ENCODE results near the gene ZNF391.
"Not testable (repeated sequence)": the region's sequence is repeated elsewhere in the genome, so short reads cannot be mapped to it uniquely, and the experiment has no call there.

The ZNF391 gene

GRCh38 chr6:27388293-27389197 lies at the start of gene ZNF391:
Gene ZNF391, plus strand, starts transcription at chr6:27388759. Its CDS starts 11,612 bp downstream, at chr6:27400371.
- peak; percentile 53 for DNase-seq (ENCODE audit: low read depth, low spot score)

GRCh38 chr6:27352850-27353249 lies 35.7 kb upstream of the ZNF391 start:
- DNase-seq (ENCODE audit: low read depth, low spot score) = no peak

DNA sequence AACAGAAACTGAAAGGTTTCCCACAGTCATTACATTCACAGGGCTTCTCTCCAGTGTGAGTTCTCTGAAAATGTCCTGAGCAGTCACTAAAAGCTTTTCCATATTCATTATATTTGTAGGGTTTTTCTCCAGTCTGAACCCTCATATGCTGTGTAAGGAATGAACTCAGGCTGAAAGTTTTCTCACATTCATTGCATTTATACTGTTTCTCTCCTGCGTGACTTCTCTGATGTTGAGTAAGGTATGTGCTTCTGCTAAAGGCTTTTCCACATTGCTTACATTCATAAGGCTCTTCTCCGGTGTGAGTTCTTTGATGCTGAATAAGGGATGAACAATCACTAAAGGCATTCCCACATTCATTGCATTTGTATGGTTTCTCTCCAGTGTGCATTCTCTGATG lies 29.8 kb upstream of the ZNF391 start:
- no peak for DNase-seq (ENCODE audit: low read depth, low spot score)

DNA sequence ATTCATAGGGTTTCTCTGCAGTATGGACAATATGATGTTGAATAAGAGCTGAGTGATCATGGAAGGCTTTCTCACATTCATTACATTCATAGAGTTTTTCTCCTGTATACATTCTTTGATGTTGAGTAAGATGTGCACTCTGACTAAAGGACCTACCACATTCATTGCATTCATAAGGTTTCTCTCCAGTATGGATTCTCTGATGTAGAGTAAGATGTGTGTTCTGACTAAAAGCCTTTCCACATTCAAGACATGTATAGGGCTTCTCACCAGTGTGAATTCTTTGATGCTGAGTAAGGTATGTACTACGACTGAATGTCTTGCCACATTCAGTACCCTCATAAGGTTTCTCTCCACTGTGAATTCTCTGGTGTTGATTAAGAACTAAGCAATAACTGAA lies 29.3 kb upstream of the ZNF391 start:
- DNase-seq (ENCODE audit: low read depth, low spot score) = no peak

- no peak for DNase-seq (ENCODE audit: low read depth, low spot score)
Measured at GRCh38 chr6:27368202-27368601, 20.4 kb upstream of the ZNF391 start.

DNA sequence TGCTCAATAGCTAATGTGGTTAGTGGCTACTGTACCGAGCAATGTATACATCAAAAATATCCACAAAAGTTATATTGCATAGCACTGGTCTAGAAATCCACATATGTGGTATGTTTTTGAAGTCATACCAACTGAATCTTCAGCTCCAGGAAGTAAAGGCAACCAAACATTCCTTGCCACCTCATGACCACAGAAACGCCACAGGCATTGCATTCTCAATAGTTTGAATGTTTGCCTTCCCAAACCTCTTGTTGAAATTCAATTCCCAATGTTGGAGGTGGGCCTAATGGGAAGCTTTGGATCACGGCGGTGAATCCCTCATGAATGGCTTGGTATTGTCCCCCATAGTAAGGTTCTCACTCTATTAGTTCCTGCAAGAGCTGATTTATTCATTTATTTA lies 18.2 kb upstream of the ZNF391 start:
- DNase-seq (ENCODE audit: low read depth, low spot score) = no peak

DNA sequence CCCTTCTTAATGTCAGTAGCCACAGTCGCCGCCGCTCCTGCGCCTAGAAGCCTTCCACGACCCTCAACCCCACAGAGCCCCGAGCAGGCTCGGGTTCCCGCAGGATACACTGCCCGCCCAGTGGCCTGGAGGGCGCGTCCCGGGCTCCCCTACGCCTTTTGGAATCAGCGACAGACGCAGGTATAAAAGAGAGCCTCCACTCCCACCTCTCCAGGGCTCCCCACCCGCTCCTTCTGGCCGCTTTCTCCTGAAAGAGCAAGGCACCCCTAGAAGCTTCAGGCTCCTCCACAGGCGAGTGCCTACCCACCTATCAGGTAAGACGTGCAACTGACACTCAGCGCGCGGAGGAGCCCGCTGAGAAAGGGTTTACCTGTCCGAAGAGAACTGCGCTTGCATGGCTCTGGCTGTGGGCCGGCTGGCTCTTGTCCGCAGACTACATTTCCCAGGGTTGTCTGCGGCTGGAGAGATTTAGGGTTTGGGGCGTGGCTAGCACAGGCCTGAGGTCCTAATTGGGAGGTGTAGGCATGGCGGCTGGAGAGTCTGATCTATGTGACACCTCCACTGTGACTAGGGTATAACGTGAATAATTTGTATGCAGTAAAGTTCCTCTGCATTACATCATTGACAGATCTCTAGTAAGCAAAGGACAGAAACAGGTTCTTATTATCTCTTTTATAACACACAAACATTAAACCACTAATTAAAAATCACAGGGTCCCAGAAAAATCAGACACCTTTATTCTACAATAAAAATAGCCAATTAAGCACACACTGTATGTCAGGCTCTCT lies 13.5 kb upstream of the ZNF391 start:
- DNase-seq (ENCODE audit: low read depth, low spot score) = peak; percentile 41

- DNase-seq (ENCODE audit: low read depth, low spot score) = no peak
Measured at GRCh38 chr6:27375613-27376079, 12.9 kb upstream of the ZNF391 start.

GRCh38 chr6:27378406-27378805 lies 10.2 kb upstream of the ZNF391 start:
- DNase-seq (ENCODE audit: low read depth, low spot score) = not testable (repeated sequence)

DNA sequence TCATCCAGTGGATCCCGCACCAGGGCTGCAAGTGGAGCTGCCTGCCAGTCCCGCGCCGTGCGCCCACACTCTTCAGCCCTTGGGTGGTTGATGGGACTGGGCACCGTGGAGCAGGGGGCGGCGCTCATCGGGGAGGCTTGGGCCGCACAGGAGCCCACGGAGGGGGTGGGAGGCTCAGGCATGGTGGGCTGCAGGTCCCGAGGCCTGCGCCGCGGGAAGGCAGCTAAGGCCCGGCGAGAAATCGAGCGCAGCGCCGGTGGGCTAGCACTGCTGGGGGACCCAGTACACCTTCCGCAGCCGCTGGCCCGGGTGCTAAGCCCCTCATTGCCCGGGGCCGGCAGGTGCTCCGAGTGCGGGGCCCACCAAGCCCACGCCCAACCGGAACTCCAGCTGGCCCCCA lies 7.6 kb upstream of the ZNF391 start:
- not testable (repeated sequence) for DNase-seq (ENCODE audit: low read depth, low spot score)

GRCh38 chr6:27383011-27383410 lies 5.5 kb upstream of the ZNF391 start:
- DNase-seq (ENCODE audit: low read depth, low spot score) = no peak

- no peak for DNase-seq (ENCODE audit: low read depth, low spot score)
Measured at GRCh38 chr6:27383481-27383880, 5.1 kb upstream of the ZNF391 start.

DNA sequence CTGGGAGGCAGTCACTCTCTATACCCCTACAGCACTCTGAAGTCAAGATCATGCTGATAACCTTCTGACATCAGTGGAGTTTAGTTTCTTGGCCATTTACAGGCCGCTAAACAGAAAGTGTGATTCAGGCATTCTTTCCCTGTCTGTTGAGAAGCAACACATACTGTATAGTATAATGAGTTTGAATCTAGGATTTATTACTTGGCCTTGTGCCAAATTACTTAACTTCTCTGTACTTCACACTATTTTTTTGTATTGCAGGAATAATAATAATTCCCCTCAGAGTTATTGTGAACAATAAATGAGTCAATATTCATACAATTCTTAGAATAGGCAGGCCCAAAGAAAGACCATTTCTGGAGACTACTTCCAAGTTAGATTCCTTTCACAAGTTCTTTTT lies 4.1 kb downstream of the ZNF391 start:
- no peak for DNase-seq (ENCODE audit: low read depth, low spot score)

DNA sequence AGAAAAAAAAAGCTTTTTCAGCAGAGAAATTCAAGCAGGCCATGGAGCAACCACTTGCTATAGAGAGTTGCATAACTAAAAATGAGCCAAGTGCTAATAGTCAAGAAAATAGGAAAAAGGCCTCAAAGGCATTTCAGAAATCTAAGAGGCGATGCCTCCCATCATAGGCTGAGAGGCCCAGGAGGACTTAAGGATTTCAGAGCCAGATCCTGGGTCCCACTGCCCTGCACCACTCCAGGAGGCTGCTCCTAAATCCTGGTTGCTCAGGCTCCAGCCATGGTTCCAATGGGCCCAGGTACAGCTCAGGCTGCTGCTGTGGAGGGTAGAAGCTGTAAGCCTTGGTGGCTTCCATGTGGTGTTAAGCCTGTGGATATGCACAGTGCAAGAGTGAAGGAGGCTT lies 5.5 kb downstream of the ZNF391 start:
- no peak for DNase-seq (ENCODE audit: low read depth, low spot score)

GRCh38 chr6:27400877-27401642 lies 12.5 kb downstream of the ZNF391 start:
- DNase-seq (ENCODE audit: low read depth, low spot score) = no peak

DNA sequence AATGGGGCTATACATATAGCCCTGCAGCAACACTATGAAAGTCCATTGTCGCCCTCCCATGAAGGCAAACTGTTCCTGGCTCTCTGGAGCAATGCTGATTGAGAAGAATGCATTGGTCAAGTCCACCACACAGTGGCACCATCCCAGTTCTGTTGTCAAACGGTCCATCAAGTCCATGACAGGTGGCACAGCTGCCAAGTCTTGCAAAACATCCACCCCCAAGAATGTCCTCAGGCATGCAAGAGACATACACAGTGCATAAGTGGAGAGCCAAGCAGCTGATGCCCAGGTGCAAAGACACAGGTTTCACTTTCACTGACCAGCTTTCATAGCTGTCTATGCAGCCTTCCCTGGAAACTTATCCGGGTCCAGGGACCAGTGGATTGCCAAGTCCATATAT lies 17.5 kb downstream of the ZNF391 start:
- DNase-seq (ENCODE audit: low read depth, low spot score) = no peak

GRCh38 chr6:27407153-27407814 lies 18.7 kb downstream of the ZNF391 start:
- DNase-seq (ENCODE audit: low read depth, low spot score) = no peak

- no peak for DNase-seq (ENCODE audit: low read depth, low spot score)
Measured at GRCh38 chr6:27414300-27414699, 25.7 kb downstream of the ZNF391 start.

GRCh38 chr6:27414996-27415395 lies 26.4 kb downstream of the ZNF391 start:
- no peak for DNase-seq (ENCODE audit: low read depth, low spot score)

DNA sequence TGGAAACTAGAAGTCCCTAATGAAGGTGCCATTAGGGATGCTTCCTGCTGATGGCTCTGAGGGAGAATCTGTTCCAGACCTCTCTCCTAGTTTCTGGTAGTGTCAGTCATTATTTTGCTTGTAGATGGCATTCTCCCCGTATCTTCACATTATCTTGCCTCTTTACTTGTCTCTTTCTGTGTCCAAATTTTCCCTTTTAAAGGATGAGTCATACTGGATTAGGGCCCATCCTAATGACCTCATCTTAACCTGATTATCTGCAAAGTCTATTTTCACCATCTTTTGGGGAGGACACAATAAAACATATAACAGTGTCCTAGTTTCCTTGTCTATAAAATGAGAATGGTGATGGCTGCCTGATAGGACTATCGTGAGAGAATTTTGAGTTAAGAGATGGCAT lies 27.3 kb downstream of the ZNF391 start:
- DNase-seq (ENCODE audit: low read depth, low spot score) = no peak

DNA sequence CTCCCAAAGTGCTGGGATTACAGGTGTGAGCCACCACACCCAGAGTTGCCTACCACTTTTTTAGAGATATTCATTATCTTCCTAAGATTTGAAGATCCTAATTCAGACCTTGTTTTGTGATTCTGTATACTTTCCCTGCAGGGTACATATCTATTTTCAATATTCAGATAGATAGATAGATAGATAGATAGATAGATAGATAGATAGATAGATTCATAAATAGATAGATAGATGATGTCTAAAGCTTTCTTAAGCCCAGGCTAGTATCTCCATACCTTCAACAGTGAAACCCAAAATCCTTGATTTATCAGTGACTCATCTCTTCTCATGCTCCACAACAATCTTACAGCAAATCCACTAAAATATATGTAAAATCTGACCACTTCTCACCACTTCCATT lies 30.8 kb downstream of the ZNF391 start:
- no peak for DNase-seq (ENCODE audit: low read depth, low spot score)

Measured in activated naive CD8-positive, alpha-beta T cell treated with anti-CD3 and anti-CD28 coated beads, Interleukin-2, amount 50 U/mL, for 16 hours (primary cell).